A549 (cell line): ENCODE measurements around the gene DYNC1LI2. TPM values are rescaled to one million over a fixed set of nuclear protein-coding genes. Genes with fewer than 3 reads are reported as not detected.
A peak's percentile ranks its signal among the peaks of the same experiment; 100 is the strongest.

Experiments
- ATAC-seq, 2 experiments: fragments of 200-7000 bp in 1 of 2; fragments of >200 bp in 1 of 2; cut with Nextera tagmentation in 1 of 2; cut with Tn5 transposase in 1 of 2; 3 replicates each; pipeline versions ENCODE4 v1.8.0 to v1.9.1; 2018 to 2020; ENCODE audit warnings: mild to moderate bottlenecking in 1 of 2, moderate library complexity in 1 of 2
- CTCF ChIA-PET: fragments of 300-600 bp; sonication (Branson Sonifier 250); formaldehyde crosslinking; extraction: SDS; loops from one replicate; lab custom pipeline; 2021; ENCODE audit warnings: antibody characterized with exemption, inconsistent platforms; lab: Yijun Ruan, JAX
- POLR2A ChIA-PET: fragments of 350-600 bp; formaldehyde crosslinking; extraction: SDS; loops from one replicate; lab custom pipeline; 2021; ENCODE audit warnings: antibody characterized with exemption, inconsistent platforms; lab: Yijun Ruan, JAX
- DNase-seq, 2 experiments: peaks; one replicate each; pipeline versions ENCODE4 v3.0.0 to v3.0.0-alpha.2; 2011 to 2016; ENCODE audit warnings: low read depth in 1 of 2, low spot score in 1 of 2
- FAIRE-seq: peaks from 2 replicates; lab custom pipeline; 2011; peaks lifted over from hg19 to GRCh38; lab: Jason Lieb, UNC
- H3K27ac ChIP-seq, 2 experiments: fragments of >200 bp; sonication (Bioruptor Twin); formaldehyde crosslinking; 3 replicates each; pipeline ENCODE4 v1.5.1; 2016 to 2017
- H3K4me1 ChIP-seq: fragments of >200 bp; sonication (Bioruptor Twin); formaldehyde crosslinking; 3 replicates; pipeline ENCODE4 v1.6.1; 2016
- H3K4me2 ChIP-seq: fragments of >200 bp; sonication (Bioruptor Twin); formaldehyde crosslinking; 3 replicates; pipeline ENCODE4 v1.6.1; 2016
- H3K4me3 ChIP-seq: fragments of >200 bp; sonication (Bioruptor Twin); formaldehyde crosslinking; 3 replicates; pipeline ENCODE4 v1.5.1; 2016
- H3K9me3 ChIP-seq: fragments of >200 bp; sonication (Bioruptor Twin); formaldehyde crosslinking; 3 replicates; pipeline ENCODE4 v1.6.1; 2016
- CBX8 ChIP-seq: fragments of 200-600 bp; sonication (generic); IDR thresholded peaks from 2 replicates; pipeline ENCODE4 v1.6.1; 2016
- CHD4 ChIP-seq: fragments of 200-600 bp; sonication (generic); IDR thresholded peaks from 2 replicates; pipeline ENCODE4 v1.6.1; 2016; ENCODE audit warnings: antibody characterized with exemption, mild to moderate bottlenecking, borderline replicate concordance
- CTCF ChIP-seq: fragments of >200 bp; sonication (Bioruptor Twin); formaldehyde crosslinking; IDR thresholded peaks from 3 replicates; pipeline ENCODE4 v1.5.1; 2016
- E2F6 ChIP-seq: IDR thresholded peaks from 2 replicates; pipeline ENCODE4 v1.6.1; 2012; ENCODE audit warnings: low read depth, borderline replicate concordance
- EHMT2 ChIP-seq: fragments of 200-600 bp; sonication (generic); IDR thresholded peaks from 2 replicates; pipeline ENCODE4 v1.6.1; 2016; ENCODE audit warnings: antibody characterized with exemption, low read depth, mild to moderate bottlenecking, moderate library complexity
- ELK1 ChIP-seq: fragments of 150-350 bp; IDR thresholded peaks from 2 replicates; pipeline ENCODE4 v1.6.1; 2014; ENCODE audit warnings: low read depth, mild to moderate bottlenecking, low read length
- FOSB ChIP-seq: fragments of 250-450 bp; sonication (Bioruptor Pico); IDR thresholded peaks from 2 replicates; pipeline ENCODE4 v1.5.0; 2020; ENCODE audit warnings: mild to moderate bottlenecking, moderate library complexity
- HEYL ChIP-seq: fragments of 250-450 bp; sonication (Bioruptor Pico); IDR thresholded peaks from 2 replicates; pipeline ENCODE4 v1.8.0; 2021; ENCODE audit warnings: mild to moderate bottlenecking, moderate library complexity
- HOXA7 ChIP-seq: fragments of 250-450 bp; sonication (Bioruptor Pico); IDR thresholded peaks from 2 replicates; pipeline ENCODE4 v1.5.0; 2020; ENCODE audit warnings: mild to moderate bottlenecking, moderate library complexity
- JUN ChIP-seq, 2 experiments: fragments of >200 bp; sonication (Bioruptor Twin); formaldehyde crosslinking; IDR thresholded peaks; 2 replicates in 1 of 2; 3 replicates in 1 of 2; pipeline ENCODE4 v1.6.1; 2016 to 2017
- JUNB ChIP-seq: fragments of >200 bp; sonication (Bioruptor Twin); formaldehyde crosslinking; IDR thresholded peaks from 2 replicates; pipeline ENCODE4 v1.6.1; 2016
- KDM5A ChIP-seq: fragments of 200-600 bp; sonication (generic); IDR thresholded peaks from 2 replicates; pipeline ENCODE4 v1.6.1; 2016; ENCODE audit warnings: antibody characterized with exemption, mild to moderate bottlenecking
- PBX3 ChIP-seq: IDR thresholded peaks from 2 replicates; pipeline ENCODE4 v1.6.1; 2012
- PHF8 ChIP-seq: fragments of 200-600 bp; sonication (generic); IDR thresholded peaks from 2 replicates; pipeline ENCODE4 v1.6.1; 2016; ENCODE audit warnings: low read depth, mild to moderate bottlenecking, antibody characterized with exemption, moderate library complexity, borderline replicate concordance
- POLR2AphosphoS2 ChIP-seq: conservative IDR thresholded peaks from 2 replicates; pipeline ENCODE4 v1.6.1; 2012; ENCODE audit warnings: low read length, improper control_type of control experiment, inconsistent platforms
- RCOR1 ChIP-seq: fragments of 150-350 bp; IDR thresholded peaks from 2 replicates; pipeline ENCODE4 v1.6.1; 2014; ENCODE audit warnings: antibody characterized with exemption, low read length, low read depth
- RFX5 ChIP-seq: fragments of 450-650 bp; IDR thresholded peaks from 2 replicates; pipeline ENCODE4 v1.7.1; 2014; ENCODE audit warnings: antibody characterized with exemption, mild to moderate bottlenecking, moderate library complexity
- RNF2 ChIP-seq: fragments of 200-600 bp; sonication (generic); IDR thresholded peaks from 2 replicates; pipeline ENCODE4 v1.6.1; 2016; ENCODE audit warnings: low read depth, mild to moderate bottlenecking, antibody characterized with exemption, moderate library complexity, borderline replicate concordance
- ZC3H11A ChIP-seq: fragments of 450-650 bp; IDR thresholded peaks from 2 replicates; pipeline ENCODE4 v1.6.1; 2014; ENCODE audit warnings: antibody characterized with exemption, mild to moderate bottlenecking
- WGBS: methylation state at CpG from one replicate; pipeline ENCODE4 v1.1.6; 2017; ENCODE audit errors: missing lambda C conversion rate; 5-methylcytosine and 5-hydroxymethylcytosine counted together
- polyA plus RNA-seq, 4 experiments: library from polyadenylated mRNA; depleted of rRNA in 3 of 4; stranded (reverse); fragments of >200 nt; fragmentation: RNase III in 1 of 4; extraction: RNeasy Plus Mini Kit Qiagen cat#74134 plus additional on column Dnase treatment in 1 of 4; gene quantifications; 2 replicates in 3 of 4; 3 replicates in 1 of 4; pipeline ENCODE4 v1.2.3, GENCODE V29; 2011 to 2017
- TF ChIP-seq, protein P1 (sequence below): fragments of 250-450 bp; sonication (Bioruptor Pico); IDR thresholded peaks from 2 replicates; pipeline ENCODE4 v1.5.0; 2020; ENCODE audit warnings: low read depth, mild to moderate bottlenecking, moderate library complexity

Gene DYNC1LI2
- polyA plus RNA-seq, 2 of the 4 experiments (the other 2 are of a cell fraction) = 96.5 to 112 TPM

DNA sequence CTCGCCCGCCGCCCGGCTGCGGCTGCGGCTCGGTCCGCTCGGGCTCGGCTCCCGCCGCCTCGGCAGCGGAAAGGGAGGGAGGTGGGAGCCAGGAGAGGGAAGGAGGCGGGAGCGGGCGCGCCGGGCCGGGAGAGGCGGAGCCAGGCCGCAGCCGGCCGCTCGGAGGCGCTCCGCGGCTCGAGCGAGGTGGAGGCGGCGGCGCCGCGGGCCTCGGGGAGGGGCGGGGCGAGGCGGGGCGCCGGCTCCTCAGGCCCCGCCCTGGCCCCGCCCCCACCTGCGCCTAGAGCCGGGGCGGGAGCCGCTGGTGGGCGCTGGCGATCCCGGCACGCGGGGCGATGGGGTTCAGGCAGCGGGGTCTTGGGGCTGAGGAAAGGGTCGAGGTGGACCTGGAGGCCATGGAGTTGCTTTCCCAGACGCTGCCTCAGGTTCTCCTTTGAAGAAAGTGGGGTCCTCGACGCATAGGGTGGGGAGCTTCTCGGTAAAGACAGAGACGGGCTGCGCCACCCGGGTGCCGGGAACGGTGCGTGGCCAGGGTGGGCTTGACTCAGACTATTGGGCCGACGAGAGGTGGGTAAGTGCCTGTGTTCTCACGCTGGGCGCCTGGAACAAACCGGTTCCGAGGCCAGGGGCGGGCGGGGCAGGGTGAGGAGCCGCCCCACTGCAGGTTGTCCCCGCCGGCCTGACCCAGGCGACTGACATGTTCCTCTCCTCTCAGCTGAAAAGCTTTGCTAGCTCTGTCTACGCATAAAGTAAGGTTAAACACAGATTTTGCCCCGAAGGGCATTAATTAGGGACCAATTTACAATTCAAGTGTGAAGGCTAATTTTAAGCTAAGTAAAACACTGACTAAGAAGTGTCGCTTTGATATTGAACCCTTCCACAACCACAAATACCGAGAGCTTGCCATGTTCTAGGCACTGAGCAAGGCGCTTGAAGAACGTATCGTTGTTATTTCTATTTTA lies 54.5 kb downstream of the DYNC1LI2 start, which contains the start of gene CMTM4 (continued):
- TF ChIP-seq, protein P1, sequence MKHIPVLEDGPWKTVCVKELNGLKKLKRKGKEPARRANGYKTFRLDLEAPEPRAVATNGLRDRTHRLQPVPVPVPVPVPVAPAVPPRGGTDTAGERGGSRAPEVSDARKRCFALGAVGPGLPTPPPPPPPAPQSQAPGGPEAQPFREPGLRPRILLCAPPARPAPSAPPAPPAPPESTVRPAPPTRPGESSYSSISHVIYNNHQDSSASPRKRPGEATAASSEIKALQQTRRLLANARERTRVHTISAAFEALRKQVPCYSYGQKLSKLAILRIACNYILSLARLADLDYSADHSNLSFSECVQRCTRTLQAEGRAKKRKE = no peak
- TF ChIP-seq CTCF = peak; percentile 56
- no peak for TF ChIP-seq JUN (IDR thresholded peaks at IDR 0.05)
- TF ChIP-seq PHF8 = peak; percentile 55; the same call in 1 of the 2 replicates

DNA sequence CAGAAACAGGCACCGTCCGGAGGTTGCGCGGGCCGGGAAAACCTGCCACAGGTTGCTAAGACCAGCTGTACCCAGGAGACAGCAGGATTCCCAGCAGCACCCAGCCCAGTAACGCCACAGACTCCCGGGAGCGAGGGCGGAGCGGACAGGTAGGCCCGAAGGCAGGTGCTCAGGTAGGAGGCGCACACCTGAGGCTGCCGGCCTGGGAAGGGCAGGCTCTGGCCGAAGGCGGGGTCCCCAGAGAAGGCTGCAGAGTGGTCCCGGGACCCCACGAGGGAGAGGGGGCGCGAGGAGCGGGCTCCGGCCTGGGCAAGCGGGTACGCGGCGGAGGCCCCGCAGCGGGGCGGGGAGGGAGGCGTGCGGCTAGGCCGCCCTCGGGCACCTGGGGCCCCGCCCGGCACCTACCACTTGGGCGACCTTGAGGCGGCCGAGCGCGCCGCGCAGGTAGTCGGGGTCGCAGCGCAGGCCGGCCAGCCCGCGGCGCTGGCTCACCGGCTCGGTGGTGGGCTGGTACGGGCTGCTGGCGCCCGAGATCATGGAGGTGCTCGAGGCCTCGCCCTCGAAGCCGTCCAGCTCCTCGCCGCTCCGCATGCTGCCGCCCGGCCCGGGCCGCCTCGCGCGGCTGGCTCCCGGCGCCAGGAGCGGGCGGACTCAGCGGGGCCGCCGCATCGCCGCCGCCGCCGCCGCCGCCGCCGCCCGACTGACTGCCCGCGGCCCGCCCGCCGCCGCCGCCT lies 55.3 kb downstream of the DYNC1LI2 start:
- POLR2A ChIA-PET = interaction anchor here (1.0 kb wide), 1 partner anchor 33 kb away, joined by 5 read pairs; no protein-coding TSS in a partner anchor
- DNase-seq (peak; percentile 24 to 36), FAIRE-seq (no peak), ATAC-seq (peak; percentile 52 to 71)
- TF ChIP-seq CHD4 (no peak), ELK1 (no peak), PHF8 (peak; percentile 50; the same call in 1 of the 2 replicates), E2F6 (peak; percentile 52; the same call in 1 of the 2 replicates), RCOR1 (no peak), KDM5A (no peak), FOSB (CRISPR knock-in tag) (no peak), ZC3H11A (no peak), EHMT2 (no peak), HEYL (CRISPR knock-in tag) (no peak), POLR2AphosphoS2 (no peak)
- Histone ChIP-seq H3K27ac (peak overlapping the region; percentile 79 to 93), H3K4me2 (peak overlapping the region; percentile 88), H3K4me1 (peaks cover 38% of the 10 kb centered on the region), H3K9me3 (no peaks in the 10 kb centered on the region), H3K4me3 (peak overlapping the region; percentile 79)
- 83% methylated on average over 4 of the region's 91 CpGs for WGBS
- CTCF ChIA-PET = interaction anchor here (0.7 to 4.8 kb wide), 11 partner anchors 14 to 173 kb away, joined by 3 to 19 read pairs (median 8); partner anchors contain the start of gene NAE1

- ATAC-seq (peak in 1 of 2 experiments; percentile 16; a peak in 3 of 6 replicates), FAIRE-seq (no peak)
Observed at GRCh38 chr16:66695471-66695934, 55.9 kb downstream of the DYNC1LI2 start.

More at GRCh38 chr16:66695471-66695934, 55.9 kb downstream of the DYNC1LI2 start:
- WGBS = 72% methylated on average over 8 of the region's 8 CpGs
- Histone ChIP-seq H3K4me2 (peak overlapping the region; percentile 88), H3K4me1 (peaks cover 44% of the 10 kb centered on the region), H3K4me3 (peak overlapping the region; percentile 79), H3K9me3 (no peaks in the 10 kb centered on the region), H3K27ac (peak overlapping the region; percentile 79 to 93; a peak in 5 of 6 replicates)
- ChIA-PET POLR2A (interaction anchor here (1.0 kb wide), 1 partner anchor 32 kb away, joined by 5 read pairs; no protein-coding TSS in a partner anchor), CTCF (interaction anchor here (0.7 to 4.8 kb wide), 8 partner anchors 12 to 135 kb away, joined by 3 to 19 read pairs (median 4); partner anchors contain the start of gene NAE1)
- TF ChIP-seq HEYL (CRISPR knock-in tag) (no peak), CBX8 (no peak), PBX3 (no peak), ELK1 (no peak), RFX5 (no peak), HOXA7 (CRISPR knock-in tag) (no peak), JUNB (no peak), RNF2 (no peak)
- no peak for DNase-seq
